Panc1 (cell line): Measurements from ENCODE around the gene GJD4. TPM values are rescaled to one million over a fixed set of nuclear protein-coding genes. Genes with fewer than 3 reads are reported as not detected.
A peak's percentile ranks its signal among the peaks of the same experiment; 100 is the strongest.

ENCODE experiments used
- ATAC-seq: fragments of 200-7000 bp; cut with Tn5 transposase; 2 replicates; pipeline ENCODE4 v1.9.1; 2020; ENCODE audit warnings: mild to moderate bottlenecking, moderate library complexity
- BruUV-seq: library from RNA; stranded (reverse); fragments of 400-500 nt; replicated peaks from 2 replicates; lab custom pipeline; 2021; lab: Mats Ljungman, UMichigan
- CTCF ChIA-PET: fragments of 300-600 bp; sonication (Branson Sonifier 250); formaldehyde crosslinking; loops from one replicate; lab custom pipeline; 2022; ENCODE audit warnings: antibody characterized with exemption; lab: Charles Lee
- POLR2A ChIA-PET: fragments of 300-600 bp; sonication (Branson Sonifier 250); formaldehyde crosslinking; loops from one replicate; lab custom pipeline; 2022; ENCODE audit warnings: antibody characterized with exemption; lab: Charles Lee
- DNase-seq: peaks from one replicate; pipeline ENCODE4 v3.0.0-alpha.2; 2010; ENCODE audit warnings: low read depth, low spot score
- H3K27ac ChIP-seq: 2 replicates; pipeline ENCODE4 v1.5.1; 2011; ENCODE audit warnings: mild to moderate bottlenecking, low read length, inconsistent platforms
- H3K27me3 ChIP-seq: fragments of 200-500 bp; sonication (Bioruptor generic); 2 replicates; pipeline ENCODE4 v1.6.0; 2014; ENCODE audit warnings: low read length, inconsistent platforms; ENCODE audit not compliant: control insufficient read depth, insufficient read depth
- H3K36me3 ChIP-seq: fragments of 200-500 bp; sonication (Bioruptor generic); 2 replicates; pipeline ENCODE4 v1.5.1; 2014; ENCODE audit warnings: inconsistent platforms, mild to moderate bottlenecking, low read length, moderate library complexity; ENCODE audit not compliant: control insufficient read depth, insufficient read depth
- H3K4me1 ChIP-seq: 2 replicates; pipeline ENCODE4 v1.5.1; 2011; ENCODE audit warnings: inconsistent platforms, mild to moderate bottlenecking, low read length, moderate library complexity; ENCODE audit not compliant: control insufficient read depth, insufficient read depth
- H3K4me3 ChIP-seq, 2 experiments: 2 replicates each; pipeline ENCODE4 v1.5.1; 2011 to 2012; ENCODE audit warnings: low read depth in 2 of 2, low read length in 2 of 2, mild to moderate bottlenecking in 2 of 2, inconsistent platforms in 1 of 2, moderate library complexity in 1 of 2
- H3K9me3 ChIP-seq: fragments of 200-500 bp; sonication (Bioruptor generic); 2 replicates; pipeline ENCODE4 v1.5.1; 2014; ENCODE audit warnings: low read depth, mild to moderate bottlenecking, inconsistent platforms, low read length, moderate library complexity; ENCODE audit not compliant: control insufficient read depth, insufficient read depth
- CTCF ChIP-seq: fragments of 450-650 bp; IDR thresholded peaks from 2 replicates; pipeline ENCODE4 v1.5.1; 2017; ENCODE audit warnings: mild to moderate bottlenecking
- POLR2AphosphoS5 ChIP-seq: IDR thresholded peaks from 2 replicates; pipeline ENCODE4 v1.6.1; 2012; ENCODE audit warnings: mild to moderate bottlenecking, low read depth, low read length, moderate library complexity
- REST ChIP-seq, 2 experiments: IDR thresholded peaks; 2 replicates each; pipeline ENCODE4 v1.6.1; 2011 to 2012; ENCODE audit warnings: low read depth in 2 of 2, control low read depth in 1 of 2, low read length in 1 of 2, mild to moderate bottlenecking in 1 of 2, moderate library complexity in 1 of 2; ENCODE audit not compliant: insufficient read depth in 1 of 2
- SIN3A ChIP-seq: IDR thresholded peaks from 2 replicates; pipeline ENCODE4 v1.6.1; 2012; ENCODE audit warnings: low read depth, mild to moderate bottlenecking, low read length, moderate library complexity, borderline replicate concordance; ENCODE audit not compliant: insufficient read depth
- TCF7L2 ChIP-seq: IDR thresholded peaks from 2 replicates; pipeline ENCODE4 v1.6.1; 2011; ENCODE audit warnings: mild to moderate bottlenecking, low read depth, low read length, inconsistent platforms
- in situ Hi-C: cut with HindIII; loops from 2 replicates; pipeline ENCODE4 v1.10.0; 2016; ENCODE audit warnings: low sequenced_read_pairs, low pct_unique_long_range_greater_than_20kb
- intact Hi-C: fragments of 100-400 bp; cut with micrococcal nuclease; formaldehyde crosslinking; loops from one replicate; pipeline ENCODE4 v1.10.0; 2022; ENCODE audit not compliant: unreplicated experiment
- total RNA-seq: library from RNA; stranded (reverse); gene quantifications from one replicate; pipeline ENCODE4 v1.2.1, GENCODE V29; 2021; ENCODE audit not compliant: unreplicated experiment

The GJD4 gene
- total RNA-seq, 1 experiment from 2014 or later: not detected

GRCh38 chr10:35562427-35562826, 42.7 kb upstream of the GJD4 start:
- no TSS peak for BruUV-seq
- CTCF ChIA-PET: interaction anchor here (1.1 to 1.3 kb wide), 2 partner anchors 16 to 323 kb away, joined by 4 read pairs; no protein-coding TSS in a partner anchor
- ATAC-seq (no peak), DNase-seq (no peak)
- no peaks in the 10 kb centered on the region for H3K9me3 ChIP-seq
- no peaks in the 10 kb centered on the region for H3K27me3 ChIP-seq
- H3K36me3 ChIP-seq: no peaks in the 10 kb centered on the region
- POLR2A ChIA-PET: interaction anchor here (0.6 kb wide), 1 partner anchor 1149 kb away, joined by 4 read pairs; no protein-coding TSS in a partner anchor
- intact Hi-C loops: no loop called here
- no peak overlapping the region for H3K4me3 ChIP-seq
- no peak overlapping the region for H3K27ac ChIP-seq
- no peak for TF ChIP-seq REST (IDR thresholded peaks at IDR 0.05; ENCODE audit: insufficient read depth in 1 of 2, low read depth in 2 of 2, low read length in 1 of 2)
- no peak for TF ChIP-seq SIN3A
- no peak for TF ChIP-seq TCF7L2
- no peak for TF ChIP-seq POLR2AphosphoS5
- TF ChIP-seq CTCF: no peak
- H3K4me1 ChIP-seq: no peaks in the 10 kb centered on the region
- in situ Hi-C loops: no loop called here

GRCh38 chr10:35563261-35563891, 41.8 kb upstream of the GJD4 start:
- in situ Hi-C loops: no loop called here

More at GRCh38 chr10:35563261-35563891, 41.8 kb upstream of the GJD4 start:
- DNase-seq (peak; percentile 76), ATAC-seq (peak; percentile 71; the same call in 1 of the 2 replicates)
- TF ChIP-seq REST (IDR thresholded peaks at IDR 0.05; ENCODE audit: insufficient read depth in 1 of 2, low read depth in 2 of 2, low read length in 1 of 2): no peak
- peak; percentile 97 for TF ChIP-seq CTCF
- Histone ChIP-seq H3K4me1 (no peaks in the 10 kb centered on the region), H3K27ac (no peak overlapping the region), H3K9me3 (no peaks in the 10 kb centered on the region), H3K4me3 (no peak overlapping the region), H3K27me3 (no peaks in the 10 kb centered on the region), H3K36me3 (no peaks in the 10 kb centered on the region)
- BruUV-seq: no TSS peak
- ChIA-PET CTCF (interaction anchor here (1.1 kb wide), 1 partner anchor 324 kb away, joined by 4 read pairs; no protein-coding TSS in a partner anchor), POLR2A (no interaction called here)
- intact Hi-C loops: no loop called here
